Dendritic cell treated with granulocyte-macrophage colony-stimulating factor and Interleukin-4, amounts not matched to agents 40 ng/mL and 50 ng/mL, for 4 days (primary cell): ENCODE data around the gene GTPBP6.
"Not testable (repeated sequence)": the region's sequence is repeated elsewhere in the genome, so short reads cannot be mapped to it uniquely, and the experiment has no call there.

Experiments used
- H3K27ac Mint-ChIP-seq: one replicate; pipeline ENCODE4 v1.8.0; 2022; ENCODE audit warnings: mild to moderate bottlenecking, mixed read lengths
- H3K27me3 Mint-ChIP-seq: one replicate; pipeline ENCODE4 v1.8.0; 2022; ENCODE audit warnings: mild to moderate bottlenecking, mixed read lengths
- H3K36me3 Mint-ChIP-seq: one replicate; pipeline ENCODE4 v1.8.0; 2022; ENCODE audit warnings: low read depth, mixed read lengths
- H3K4me1 Mint-ChIP-seq: one replicate; pipeline ENCODE4 v1.8.0; 2022; ENCODE audit warnings: low read depth, mixed read lengths
- H3K4me3 Mint-ChIP-seq: one replicate; pipeline ENCODE4 v1.8.0; 2022; ENCODE audit warnings: mild to moderate bottlenecking, moderate library complexity, mixed read lengths
- H3K9me3 Mint-ChIP-seq: one replicate; pipeline ENCODE4 v1.8.0; 2022; ENCODE audit warnings: mixed read lengths
- intact Hi-C: fragments of 100-400 bp; cut with micrococcal nuclease; formaldehyde crosslinking; loops from one replicate; pipeline ENCODE4 v1.15.0; 2022

The GTPBP6 gene

DNA sequence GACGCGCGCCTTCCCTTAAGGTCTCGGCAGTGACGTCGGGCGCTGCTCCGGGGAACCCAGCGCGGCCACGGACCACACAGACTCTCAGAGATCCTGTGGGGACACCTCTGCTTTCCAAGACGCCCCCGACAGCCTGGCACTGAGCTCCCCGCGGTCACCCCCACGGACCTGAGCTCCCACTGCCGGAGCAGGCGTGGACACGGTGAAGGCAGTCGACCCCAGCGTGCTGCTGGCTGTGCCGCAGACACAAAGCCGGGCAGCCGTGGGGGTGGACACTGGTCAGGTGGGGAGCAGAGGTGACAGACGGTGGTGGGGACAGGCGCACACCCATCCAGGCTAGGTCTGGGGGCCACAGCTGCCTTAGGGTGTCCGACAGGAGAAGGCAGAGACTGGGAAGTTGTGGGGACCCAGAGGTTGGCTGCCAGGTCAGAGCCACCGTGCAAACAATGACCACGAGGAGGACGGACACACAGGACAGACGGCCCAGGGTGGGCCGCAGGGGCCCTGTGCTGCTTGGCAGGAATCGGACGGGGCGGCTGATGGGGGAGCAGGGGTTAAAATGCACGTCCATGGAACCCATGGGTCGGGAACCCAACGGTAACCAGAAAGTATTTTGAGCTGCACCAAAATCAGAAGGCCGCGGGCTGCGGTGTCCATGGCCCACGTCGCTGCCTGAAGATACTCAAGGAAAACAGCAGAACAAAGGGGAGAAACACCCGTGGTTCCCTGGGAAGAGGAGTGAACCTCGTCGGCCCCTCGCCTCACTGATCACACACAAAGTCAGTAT, 16.6 kb upstream of the GTPBP6 start:
- H3K27ac Mint-ChIP-seq = no peak overlapping the region
- peaks cover 26% of the 10 kb centered on the region for H3K27me3 Mint-ChIP-seq
- no peak overlapping the region for H3K4me3 Mint-ChIP-seq
- H3K4me1 Mint-ChIP-seq = peaks cover 8% of the 10 kb centered on the region
- H3K36me3 Mint-ChIP-seq = peaks cover 66% of the 10 kb centered on the region
- H3K9me3 Mint-ChIP-seq = peaks cover 38% of the 10 kb centered on the region
- intact Hi-C loops = no loop called here

GRCh38 chrX:334331-334891, 15.8 kb upstream of the GTPBP6 start:
- H3K9me3 Mint-ChIP-seq = peaks cover 38% of the 10 kb centered on the region
- intact Hi-C loops = no loop called here
- H3K36me3 Mint-ChIP-seq = peaks cover 66% of the 10 kb centered on the region
- H3K27me3 Mint-ChIP-seq = peaks cover 33% of the 10 kb centered on the region
- H3K27ac Mint-ChIP-seq = no peak overlapping the region
- peaks cover 8% of the 10 kb centered on the region for H3K4me1 Mint-ChIP-seq
- no peak overlapping the region for H3K4me3 Mint-ChIP-seq

GRCh38 chrX:333611-334311, 15.2 kb upstream of the GTPBP6 start:
- Mint-ChIP-seq H3K9me3 (peaks cover 36% of the 10 kb centered on the region), H3K4me3 (no peak overlapping the region), H3K4me1 (peaks cover 8% of the 10 kb centered on the region), H3K27me3 (peaks cover 34% of the 10 kb centered on the region), H3K36me3 (peaks cover 61% of the 10 kb centered on the region), H3K27ac (no peak overlapping the region)
- intact Hi-C loops = no loop called here

DNA sequence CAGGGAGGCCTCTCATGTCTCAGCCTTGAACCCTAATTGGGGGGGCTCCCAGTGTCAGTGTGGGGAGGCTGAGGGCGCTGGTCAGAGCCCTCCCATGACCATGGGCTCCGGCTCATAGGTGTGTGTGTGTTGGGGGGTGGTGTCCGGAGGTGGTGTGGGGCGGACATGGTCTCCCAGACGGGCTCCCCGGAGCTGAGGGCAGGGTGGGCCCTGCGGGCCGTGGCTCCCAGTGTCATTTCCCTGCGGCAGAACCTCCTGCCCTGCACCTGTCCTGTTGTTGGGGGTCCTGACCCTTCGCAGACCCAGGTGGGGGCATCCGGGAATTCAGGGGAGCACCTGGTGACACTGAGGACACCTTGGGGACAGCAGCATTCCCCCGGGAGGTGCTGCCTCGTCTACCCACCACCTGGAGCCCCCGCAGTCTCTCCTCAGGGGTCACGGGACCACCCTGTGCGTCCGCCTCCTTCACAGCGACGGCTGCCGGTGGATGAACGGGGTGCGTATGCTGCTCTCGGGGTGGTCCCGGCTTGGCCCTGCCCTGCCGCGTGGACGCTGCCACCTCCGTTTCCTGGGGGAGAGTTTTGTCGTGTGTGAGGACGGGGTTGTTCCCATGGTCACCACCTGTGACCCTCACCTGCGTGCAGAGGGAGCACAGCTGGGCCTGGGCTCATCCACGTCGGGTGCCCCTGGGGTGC, 14.5 kb upstream of the GTPBP6 start:
- no peak overlapping the region for H3K27ac Mint-ChIP-seq
- H3K36me3 Mint-ChIP-seq = peaks cover 54% of the 10 kb centered on the region
- intact Hi-C loops = no loop called here
- peaks cover 34% of the 10 kb centered on the region for H3K27me3 Mint-ChIP-seq
- H3K4me1 Mint-ChIP-seq = peaks cover 8% of the 10 kb centered on the region
- H3K4me3 Mint-ChIP-seq = no peak overlapping the region
- peaks cover 29% of the 10 kb centered on the region for H3K9me3 Mint-ChIP-seq

DNA sequence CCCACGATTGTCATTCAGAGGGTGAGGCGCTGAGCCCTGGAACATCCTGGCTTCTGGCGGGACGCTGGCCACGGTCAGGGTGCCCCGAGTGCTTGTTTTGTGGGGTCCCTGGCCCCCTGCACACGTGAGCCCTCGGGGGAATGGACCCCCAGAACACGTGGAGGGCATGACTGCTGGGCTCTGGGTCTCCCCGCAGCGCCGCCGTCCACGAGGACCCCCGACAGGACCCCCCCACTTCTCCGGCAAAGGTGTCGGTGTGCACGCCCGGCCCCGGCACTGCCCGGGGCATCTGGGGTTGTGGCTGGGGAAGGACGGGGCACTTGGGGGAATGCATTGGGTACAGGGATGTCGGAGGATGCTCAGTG, 13.9 kb upstream of the GTPBP6 start:
- no peak overlapping the region for H3K4me3 Mint-ChIP-seq
- no peak overlapping the region for H3K27ac Mint-ChIP-seq
- H3K36me3 Mint-ChIP-seq = peaks cover 48% of the 10 kb centered on the region
- intact Hi-C loops = no loop called here
- peaks cover 8% of the 10 kb centered on the region for H3K4me1 Mint-ChIP-seq
- peaks cover 23% of the 10 kb centered on the region for H3K9me3 Mint-ChIP-seq
- peaks cover 38% of the 10 kb centered on the region for H3K27me3 Mint-ChIP-seq

DNA sequence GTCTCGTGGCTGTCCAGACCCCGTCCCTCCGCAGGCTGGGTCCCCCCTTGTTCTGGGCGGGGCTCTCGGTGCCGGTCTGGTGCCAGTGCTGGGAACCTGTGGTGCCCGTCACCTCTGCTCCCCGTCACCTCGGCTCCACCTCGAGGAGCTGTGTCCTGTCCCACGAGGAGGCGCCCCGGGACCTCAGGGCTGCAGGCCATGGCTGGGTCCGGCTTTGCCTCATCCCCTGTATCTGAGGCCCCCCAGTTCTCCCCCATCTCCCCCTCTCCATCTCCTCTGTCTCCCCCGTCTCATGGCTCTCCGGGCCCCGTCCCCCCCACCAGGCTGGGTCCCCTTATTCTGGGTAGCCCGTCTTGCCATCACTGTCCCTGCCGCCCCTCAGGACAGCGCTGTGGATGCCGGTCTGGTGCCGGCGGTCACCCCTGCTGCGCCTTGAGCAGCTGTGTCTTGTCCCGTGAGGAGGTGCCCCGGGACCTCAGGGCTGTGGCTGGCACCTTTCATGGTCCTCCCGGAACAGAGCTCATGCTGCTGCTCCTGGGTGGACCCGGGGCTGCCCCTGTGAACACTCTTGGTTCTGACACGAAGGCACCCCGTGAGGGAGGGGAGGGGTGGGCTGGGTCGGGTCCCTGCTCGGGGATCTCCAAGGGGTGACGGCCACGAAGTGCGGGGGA, 13.4 kb upstream of the GTPBP6 start:
- Mint-ChIP-seq H3K4me3 (no peak overlapping the region), H3K9me3 (peaks cover 18% of the 10 kb centered on the region), H3K27ac (no peak overlapping the region), H3K27me3 (peaks cover 40% of the 10 kb centered on the region), H3K4me1 (peaks cover 8% of the 10 kb centered on the region), H3K36me3 (peaks cover 43% of the 10 kb centered on the region)
- intact Hi-C loops = no loop called here

GRCh38 chrX:331151-331824, 12.7 kb upstream of the GTPBP6 start:
- Mint-ChIP-seq H3K4me3 (no peak overlapping the region), H3K27ac (no peak overlapping the region), H3K9me3 (peaks cover 13% of the 10 kb centered on the region), H3K4me1 (peaks cover 8% of the 10 kb centered on the region), H3K36me3 (peaks cover 36% of the 10 kb centered on the region), H3K27me3 (peaks cover 40% of the 10 kb centered on the region)
- intact Hi-C loops = no loop called here

DNA sequence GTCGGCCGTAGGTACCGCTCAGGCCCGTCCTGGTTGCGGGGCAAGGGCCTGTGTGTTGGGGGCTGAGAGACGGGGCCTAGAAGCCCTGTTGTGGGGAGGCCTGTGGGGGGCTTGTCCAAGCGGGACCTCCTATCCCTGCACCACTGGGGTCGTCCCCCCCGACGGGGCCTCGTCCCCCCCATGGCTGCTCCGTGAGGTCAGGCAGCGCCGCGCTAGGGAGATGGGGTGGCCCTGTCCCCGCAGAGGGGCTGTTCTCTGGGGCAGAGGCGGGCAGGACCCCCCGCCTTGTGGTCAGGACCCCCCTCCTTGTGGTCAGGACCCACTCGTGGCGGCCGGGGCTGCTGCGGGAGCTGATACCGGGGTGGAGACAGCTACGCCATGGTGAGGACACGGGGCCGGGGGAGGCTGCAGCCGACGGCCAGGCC, 12.1 kb upstream of the GTPBP6 start:
- intact Hi-C loops = no loop called here
- Mint-ChIP-seq H3K36me3 (peaks cover 33% of the 10 kb centered on the region), H3K4me1 (peaks cover 8% of the 10 kb centered on the region), H3K27me3 (peaks cover 42% of the 10 kb centered on the region), H3K9me3 (peaks cover 9% of the 10 kb centered on the region), H3K4me3 (no peak overlapping the region), H3K27ac (no peak overlapping the region)

DNA sequence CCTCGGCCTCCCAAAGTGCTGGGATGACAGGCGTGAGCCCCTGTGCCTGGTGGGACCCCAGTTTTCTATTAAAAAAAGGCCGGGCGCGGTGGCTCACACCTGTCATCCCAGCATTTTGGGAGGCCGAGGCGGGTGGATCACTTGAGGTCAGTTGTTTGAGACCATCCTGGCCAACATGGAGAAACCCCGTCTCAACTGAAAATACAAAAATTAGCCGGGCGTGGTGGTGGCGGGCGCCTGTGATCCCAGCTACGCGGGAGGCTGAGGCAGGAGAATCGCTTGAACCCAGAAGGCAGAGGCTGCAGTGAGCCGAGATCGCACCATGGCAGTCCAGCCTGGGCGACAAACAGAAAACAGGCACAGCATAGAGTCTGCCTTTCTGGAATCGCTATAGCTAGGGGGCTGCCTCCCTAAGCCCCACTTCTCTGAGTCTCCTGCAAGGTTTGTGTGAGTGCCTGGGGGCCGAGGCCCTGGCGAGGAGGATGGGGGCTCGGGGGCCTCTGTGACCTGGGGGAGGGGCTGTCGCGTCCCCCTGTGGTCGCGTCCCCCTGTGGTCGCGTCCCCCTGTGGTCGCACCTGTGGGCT, 11.6 kb upstream of the GTPBP6 start:
- intact Hi-C loops, H3K4me1 Mint-ChIP-seq, H3K27ac Mint-ChIP-seq, H3K9me3 Mint-ChIP-seq, H3K4me3 Mint-ChIP-seq: not testable (repeated sequence)
- peaks cover 45% of the 10 kb centered on the region for H3K27me3 Mint-ChIP-seq
- peaks cover 28% of the 10 kb centered on the region for H3K36me3 Mint-ChIP-seq

- Mint-ChIP-seq H3K27ac (no peak overlapping the region), H3K4me3 (no peak overlapping the region), H3K36me3 (peaks cover 20% of the 10 kb centered on the region), H3K4me1 (peaks cover 18% of the 10 kb centered on the region), H3K9me3 (no peaks in the 10 kb centered on the region), H3K27me3 (peaks cover 52% of the 10 kb centered on the region)
- intact Hi-C loops = no loop called here
Measured at GRCh38 chrX:329291-329910, 10.8 kb upstream of the GTPBP6 start.

DNA sequence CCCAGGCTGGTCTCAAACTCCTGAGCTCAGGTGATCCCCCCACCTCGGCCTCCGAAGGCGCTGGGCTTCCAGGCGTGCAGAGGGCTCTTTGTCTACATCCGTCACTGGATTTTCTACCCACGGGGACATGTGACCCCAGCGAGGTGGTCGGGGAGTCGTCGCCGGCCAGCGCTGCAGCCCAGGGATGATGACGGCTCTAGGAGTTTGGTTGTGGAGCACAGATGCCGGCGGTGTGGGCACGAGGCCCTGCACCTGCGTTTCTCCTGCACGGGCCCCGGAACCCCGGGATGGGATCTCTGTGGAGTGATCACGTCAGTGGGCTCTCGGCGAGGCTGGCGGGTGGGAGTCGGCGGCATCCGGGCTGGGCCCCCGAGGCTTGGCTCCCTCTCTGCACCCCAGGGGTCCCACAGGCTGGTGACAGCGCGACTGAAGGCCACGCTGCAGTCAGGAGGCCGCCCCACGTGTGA, 9.1 kb upstream of the GTPBP6 start:
- no peak overlapping the region for H3K27ac Mint-ChIP-seq
- intact Hi-C loops = no loop called here
- no peak overlapping the region for H3K4me3 Mint-ChIP-seq
- H3K27me3 Mint-ChIP-seq = peaks cover 67% of the 10 kb centered on the region
- H3K4me1 Mint-ChIP-seq = peaks cover 31% of the 10 kb centered on the region
- H3K9me3 Mint-ChIP-seq = no peaks in the 10 kb centered on the region
- peaks cover 3% of the 10 kb centered on the region for H3K36me3 Mint-ChIP-seq

GRCh38 chrX:324664-325063, 6.1 kb upstream of the GTPBP6 start:
- H3K4me3 Mint-ChIP-seq, H3K36me3 Mint-ChIP-seq, intact Hi-C loops, H3K9me3 Mint-ChIP-seq, H3K27ac Mint-ChIP-seq: not testable (repeated sequence)
- peaks cover 51% of the 10 kb centered on the region for H3K27me3 Mint-ChIP-seq
- peaks cover 29% of the 10 kb centered on the region for H3K4me1 Mint-ChIP-seq
